ENCODE data around the gene CDC25B.

Gene CDC25B

GRCh38 chr20:3767427-3768341, 28.4 kb upstream of the CDC25B start, which contains the start of gene ADISSP (continued):
- no peak for TF ChIP-seq SETDB1 (IDR thresholded peaks at IDR 0.05; ENCODE audit: insufficient read length, low read length)
- peak; percentile 15; the same call in 1 of the 2 replicates for TF ChIP-seq ZFP37 (tag by site-specific recombination; IDR thresholded peaks at IDR 0.05)
- no peak for TF ChIP-seq TRIM28 (IDR thresholded peaks at IDR 0.05; ENCODE audit: borderline replicate concordance, low read length)
- TF ChIP-seq ZSCAN23 (tag by site-specific recombination; IDR thresholded peaks at IDR 0.05): 0 out of 2 replicates have a peak, but pooled peaks have one; percentile 25
- TF ChIP-seq ZNF692 (tag by site-specific recombination; IDR thresholded peaks at IDR 0.05): peak; percentile 55
- peak; percentile 25; the same call in 1 of the 2 replicates for TF ChIP-seq GLIS1 (tag by site-specific recombination; IDR thresholded peaks at IDR 0.05)
- TF ChIP-seq, protein P1, sequence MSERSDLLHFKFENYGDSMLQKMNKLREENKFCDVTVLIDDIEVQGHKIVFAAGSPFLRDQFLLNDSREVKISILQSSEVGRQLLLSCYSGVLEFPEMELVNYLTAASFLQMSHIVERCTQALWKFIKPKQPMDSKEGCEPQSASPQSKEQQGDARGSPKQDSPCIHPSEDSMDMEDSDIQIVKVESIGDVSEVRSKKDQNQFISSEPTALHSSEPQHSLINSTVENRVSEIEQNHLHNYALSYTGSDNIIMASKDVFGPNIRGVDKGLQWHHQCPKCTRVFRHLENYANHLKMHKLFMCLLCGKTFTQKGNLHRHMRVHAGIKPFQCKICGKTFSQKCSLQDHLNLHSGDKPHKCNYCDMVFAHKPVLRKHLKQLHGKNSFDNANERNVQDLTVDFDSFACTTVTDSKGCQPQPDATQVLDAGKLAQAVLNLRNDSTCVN (tag by site-specific recombination; optimal IDR thresholded peaks at IDR 0.05): peak; percentile 88
- peak; percentile 46; the same call in 1 of the 2 replicates for TF ChIP-seq ZNF600 (tag by site-specific recombination; IDR thresholded peaks at IDR 0.05)
- TF ChIP-seq ZBTB48 (tag by site-specific recombination; IDR thresholded peaks at IDR 0.05): peak; percentile 66; the same call in 1 of the 2 replicates
- TF ChIP-seq SP7 (tag by site-specific recombination; IDR thresholded peaks at IDR 0.05): peak; percentile 15

DNA sequence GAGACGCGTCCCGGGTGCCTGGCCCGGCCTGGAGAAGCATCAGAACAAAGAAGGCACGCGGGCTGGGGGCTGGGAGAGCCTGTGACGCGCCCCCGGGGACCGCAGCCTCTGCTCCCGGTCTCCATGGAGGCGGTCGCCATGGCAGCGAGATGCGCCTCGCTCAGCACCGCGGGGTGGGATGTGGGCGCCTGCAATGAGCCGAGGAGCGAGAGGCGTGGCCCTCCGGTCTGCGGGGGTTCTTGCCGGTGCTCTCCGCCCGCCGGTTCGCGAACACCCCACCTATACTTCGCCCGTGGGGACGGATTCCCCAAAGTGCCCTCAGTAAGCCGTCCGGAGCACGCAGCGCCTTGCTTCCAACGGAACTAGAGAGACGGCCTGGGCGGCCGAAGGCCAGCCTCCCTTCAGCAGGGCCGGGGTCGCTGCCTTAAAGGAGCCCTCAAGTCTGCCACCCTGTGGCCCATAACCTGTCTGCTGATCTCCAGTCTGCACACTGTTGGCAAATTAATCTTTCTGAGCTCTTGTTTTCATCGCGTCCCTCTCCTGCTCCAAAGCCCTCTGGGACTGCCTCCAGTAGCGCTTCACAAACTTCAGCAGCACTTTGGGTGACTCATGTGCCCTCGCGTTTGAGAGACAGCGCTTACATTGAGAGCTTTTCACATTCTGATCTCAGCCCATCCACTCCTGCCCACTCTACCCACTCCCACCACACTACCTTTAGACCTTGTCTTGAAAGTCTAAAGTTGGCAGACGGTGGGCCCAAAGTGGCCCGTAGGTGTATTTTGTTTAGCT, 27.6 kb upstream of the CDC25B start:
- Histone ChIP-seq H3K4me1 (ENCODE audit: control insufficient read depth, insufficient read depth, low read length) (peaks cover 7% of the 10 kb centered on the region), H3K4me3 (ENCODE audit: low read depth, low read length) (peak overlapping the region; percentile 70), H3K27ac (ENCODE audit: extremely low read depth, low read depth, low read length) (peak overlapping the region; percentile 68), H3K9me3 (ENCODE audit: control insufficient read depth, insufficient read depth, low read depth, low read length) (no peaks in the 10 kb centered on the region), H3K36me3 (ENCODE audit: control insufficient read depth in 2 of 2, insufficient read depth in 1 of 2, low read length in 2 of 2) (peaks cover 0 to 3% of the 10 kb centered on the region in 2 experiments; a peak in 1 of 3 replicates)
- ChIA-PET POLR2A (interaction anchor here (0.5 to 3.1 kb wide), 27 partner anchors 10 to 360 kb away, joined by 3 to 36 read pairs (median 4); partner anchors contain the start of genes AP5S1, CDC25B, CENPB and SPEF1), CTCF (interaction anchor here (0.6 to 10.8 kb wide), 27 partner anchors 10 to 875 kb away, joined by 3 to 133 read pairs (median 5); partner anchors contain the start of genes AP5S1 and SPEF1)
- peak; percentile 98 for TF ChIP-seq MYNN (tag by site-specific recombination; IDR thresholded peaks at IDR 0.05; ENCODE audit: borderline replicate concordance)
- TF ChIP-seq, protein P2, sequence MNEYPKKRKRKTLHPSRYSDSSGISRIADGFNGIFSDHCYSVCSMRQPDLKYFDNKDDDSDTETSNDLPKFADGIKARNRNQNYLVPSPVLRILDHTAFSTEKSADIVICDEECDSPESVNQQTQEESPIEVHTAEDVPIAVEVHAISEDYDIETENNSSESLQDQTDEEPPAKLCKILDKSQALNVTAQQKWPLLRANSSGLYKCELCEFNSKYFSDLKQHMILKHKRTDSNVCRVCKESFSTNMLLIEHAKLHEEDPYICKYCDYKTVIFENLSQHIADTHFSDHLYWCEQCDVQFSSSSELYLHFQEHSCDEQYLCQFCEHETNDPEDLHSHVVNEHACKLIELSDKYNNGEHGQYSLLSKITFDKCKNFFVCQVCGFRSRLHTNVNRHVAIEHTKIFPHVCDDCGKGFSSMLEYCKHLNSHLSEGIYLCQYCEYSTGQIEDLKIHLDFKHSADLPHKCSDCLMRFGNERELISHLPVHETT (tag by site-specific recombination; IDR thresholded peaks at IDR 0.05): 0 out of 2 replicates have a peak, but pooled peaks have one; percentile 58
- no peak for TF ChIP-seq ZNF146 (tag by site-specific recombination; IDR thresholded peaks at IDR 0.05)
- TF ChIP-seq ZNF791 (tag by site-specific recombination; IDR thresholded peaks at IDR 0.05): no peak
- 0 out of 2 replicates have a peak, but pooled peaks have one; percentile 16 for TF ChIP-seq ZNF366 (tag by site-specific recombination; conservative IDR thresholded peaks at IDR 0.05)
- TF ChIP-seq ZNF132 (tag by site-specific recombination; IDR thresholded peaks at IDR 0.05; ENCODE audit: borderline replicate concordance): no peak
- no peak for TF ChIP-seq ZBTB1 (tag by site-specific recombination; IDR thresholded peaks at IDR 0.05)
- 0 out of 2 replicates have a peak, but pooled peaks have one; percentile 14 for TF ChIP-seq ZBTB10 (tag by site-specific recombination; IDR thresholded peaks at IDR 0.05)
- TF ChIP-seq, protein P3, sequence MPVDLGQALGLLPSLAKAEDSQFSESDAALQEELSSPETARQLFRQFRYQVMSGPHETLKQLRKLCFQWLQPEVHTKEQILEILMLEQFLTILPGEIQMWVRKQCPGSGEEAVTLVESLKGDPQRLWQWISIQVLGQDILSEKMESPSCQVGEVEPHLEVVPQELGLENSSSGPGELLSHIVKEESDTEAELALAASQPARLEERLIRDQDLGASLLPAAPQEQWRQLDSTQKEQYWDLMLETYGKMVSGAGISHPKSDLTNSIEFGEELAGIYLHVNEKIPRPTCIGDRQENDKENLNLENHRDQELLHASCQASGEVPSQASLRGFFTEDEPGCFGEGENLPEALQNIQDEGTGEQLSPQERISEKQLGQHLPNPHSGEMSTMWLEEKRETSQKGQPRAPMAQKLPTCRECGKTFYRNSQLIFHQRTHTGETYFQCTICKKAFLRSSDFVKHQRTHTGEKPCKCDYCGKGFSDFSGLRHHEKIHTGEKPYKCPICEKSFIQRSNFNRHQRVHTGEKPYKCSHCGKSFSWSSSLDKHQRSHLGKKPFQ (tag by site-specific recombination; IDR thresholded peaks at IDR 0.05): no peak
- no peak; the same call in 1 of the 2 replicates for TF ChIP-seq ZNF561 (tag by site-specific recombination; IDR thresholded peaks at IDR 0.05; ENCODE audit: borderline replicate concordance)
- TF ChIP-seq ZBTB49 (tag by site-specific recombination; IDR thresholded peaks at IDR 0.05; ENCODE audit: low read depth): no peak

Data from HEK293 (cell line).